ENCODE measurements around the gene DEPP1.

DEPP1 gene

GRCh38 chr10:45001381-45002148 is 23.0 kb upstream of the DEPP1 start:
- peak overlapping the region; percentile 82 for H2AFZ ChIP-seq
- peak overlapping the region; percentile 57 for H3K4me2 ChIP-seq (ENCODE audit: low read length)
- peak overlapping the region; percentile 78 for H3K27ac ChIP-seq
- no peaks in the 10 kb centered on the region for H3K4me1 ChIP-seq
- H3K9me3 ChIP-seq (ENCODE audit: control insufficient read depth, low read length), result no peaks in the 10 kb centered on the region
- no peaks in the 10 kb centered on the region for H3K79me2 ChIP-seq
- no peak overlapping the region for H3K9ac ChIP-seq
- no peaks in the 10 kb centered on the region for H3K36me3 ChIP-seq (ENCODE audit: control insufficient read depth, insufficient read depth, low read length)
- no peaks in the 10 kb centered on the region for H3K27me3 ChIP-seq (ENCODE audit: control insufficient read depth, insufficient read depth, low read length)
- H3K4me3 ChIP-seq (ENCODE audit: low read depth, low read length), result peak overlapping the region; percentile 64
- TF ChIP-seq, protein P1, sequence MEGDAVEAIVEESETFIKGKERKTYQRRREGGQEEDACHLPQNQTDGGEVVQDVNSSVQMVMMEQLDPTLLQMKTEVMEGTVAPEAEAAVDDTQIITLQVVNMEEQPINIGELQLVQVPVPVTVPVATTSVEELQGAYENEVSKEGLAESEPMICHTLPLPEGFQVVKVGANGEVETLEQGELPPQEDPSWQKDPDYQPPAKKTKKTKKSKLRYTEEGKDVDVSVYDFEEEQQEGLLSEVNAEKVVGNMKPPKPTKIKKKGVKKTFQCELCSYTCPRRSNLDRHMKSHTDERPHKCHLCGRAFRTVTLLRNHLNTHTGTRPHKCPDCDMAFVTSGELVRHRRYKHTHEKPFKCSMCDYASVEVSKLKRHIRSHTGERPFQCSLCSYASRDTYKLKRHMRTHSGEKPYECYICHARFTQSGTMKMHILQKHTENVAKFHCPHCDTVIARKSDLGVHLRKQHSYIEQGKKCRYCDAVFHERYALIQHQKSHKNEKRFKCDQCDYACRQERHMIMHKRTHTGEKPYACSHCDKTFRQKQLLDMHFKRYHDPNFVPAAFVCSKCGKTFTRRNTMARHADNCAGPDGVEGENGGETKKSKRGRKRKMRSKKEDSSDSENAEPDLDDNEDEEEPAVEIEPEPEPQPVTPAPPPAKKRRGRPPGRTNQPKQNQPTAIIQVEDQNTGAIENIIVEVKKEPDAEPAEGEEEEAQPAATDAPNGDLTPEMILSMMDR (IDR thresholded peaks at IDR 0.05), result no peak

GRCh38 chr10:45000752-45001380 is 22.3 kb upstream of the DEPP1 start, which contains the start of gene ZNF22:
Gene ZNF22 (plus strand): TSS chr10:45000923. CDS start chr10:45003369, 2,446 bp downstream.
- TF ChIP-seq, protein P1 (IDR thresholded peaks at IDR 0.05), result no peak
- H3K27ac ChIP-seq, result peak within 1 kb of the TSS; percentile 78
- H3K9me3 ChIP-seq (ENCODE audit: control insufficient read depth, low read length), result no peaks in the 10 kb centered on the region
- no peaks in the 10 kb centered on the region for H3K4me1 ChIP-seq
- H2AFZ ChIP-seq, result peak within 1 kb of the TSS; percentile 82
- H3K4me3 ChIP-seq (ENCODE audit: low read depth, low read length), result peak within 1 kb of the TSS; percentile 64
- H3K79me2 ChIP-seq, result no peaks in the 10 kb centered on the region
- no peaks in the 10 kb centered on the region for H3K27me3 ChIP-seq (ENCODE audit: control insufficient read depth, insufficient read depth, low read length)
- no peaks in the 10 kb centered on the region for H3K36me3 ChIP-seq (ENCODE audit: control insufficient read depth, insufficient read depth, low read length)
- H3K4me2 ChIP-seq (ENCODE audit: low read length), result peak within 1 kb of the TSS; percentile 78
- no peak within 1 kb of the TSS for H3K9ac ChIP-seq

- Histone ChIP-seq H3K9me3 (ENCODE audit: control insufficient read depth, low read length) (no peaks in the 10 kb centered on the region), H3K27ac (peak overlapping the region; percentile 78), H3K36me3 (ENCODE audit: control insufficient read depth, insufficient read depth, low read length) (no peaks in the 10 kb centered on the region), H2AFZ (peak overlapping the region; percentile 82), H3K4me1 (no peaks in the 10 kb centered on the region), H3K4me3 (ENCODE audit: low read depth, low read length) (peak overlapping the region; percentile 64), H3K27me3 (ENCODE audit: control insufficient read depth, insufficient read depth, low read length) (no peaks in the 10 kb centered on the region), H3K79me2 (no peaks in the 10 kb centered on the region), H3K9ac (no peak overlapping the region), H3K4me2 (ENCODE audit: low read length) (peak overlapping the region; percentile 78)
- TF ChIP-seq, protein P1 (IDR thresholded peaks at IDR 0.05), result no peak
Measured at GRCh38 chr10:45000138-45000751, 21.6 kb upstream of the DEPP1 start.

- Histone ChIP-seq H3K27me3 (ENCODE audit: control insufficient read depth, insufficient read depth, low read length) (no peaks in the 10 kb centered on the region), H3K4me3 (ENCODE audit: low read depth, low read length) (no peak overlapping the region), H3K36me3 (ENCODE audit: control insufficient read depth, insufficient read depth, low read length) (no peaks in the 10 kb centered on the region), H3K79me2 (no peaks in the 10 kb centered on the region), H3K4me2 (ENCODE audit: low read length) (no peak overlapping the region), H2AFZ (no peak overlapping the region), H3K9ac (no peak overlapping the region), H3K27ac (no peak overlapping the region), H3K4me1 (no peaks in the 10 kb centered on the region), H3K9me3 (ENCODE audit: control insufficient read depth, low read length) (no peaks in the 10 kb centered on the region)
- TF ChIP-seq, protein P1 (IDR thresholded peaks at IDR 0.05), result no peak
Measured at GRCh38 chr10:44998146-44998631, 19.6 kb upstream of the DEPP1 start.
